T-helper 22 cell (primary cell): ENCODE results near the gene SIGMAR1.

Source experiments
- DNase-seq: peaks from one replicate; pipeline ENCODE4 v3.0.0-alpha.2; 2020; ENCODE audit warnings: low read depth

Gene SIGMAR1

GRCh38 chr9:34630402-34631154, 7.0 kb downstream of the SIGMAR1 start:
- no peak for DNase-seq

- DNase-seq: no peak
Measured at GRCh38 chr9:34629491-34629808, 8.1 kb downstream of the SIGMAR1 start.

GRCh38 chr9:34628656-34629490, 8.7 kb downstream of the SIGMAR1 start, which contains the start of gene ARID3C:
TSS of gene ARID3C (minus strand) at chr9:34629066. CDS start at chr9:34628014, 1,052 bp downstream.
- DNase-seq: peak; percentile 22

GRCh38 chr9:34627716-34628655, 9.6 kb downstream of the SIGMAR1 start:
- no peak for DNase-seq

- no peak for DNase-seq
Measured at GRCh38 chr9:34625186-34625486, 12.5 kb downstream of the SIGMAR1 start.

- no peak for DNase-seq
Measured at GRCh38 chr9:34624475-34625185, 13.0 kb downstream of the SIGMAR1 start.

- DNase-seq: no peak
Measured at GRCh38 chr9:34623374-34624235, 14.0 kb downstream of the SIGMAR1 start.

- peak; percentile 86 for DNase-seq
Measured at GRCh38 chr9:34620061-34620994, 17.3 kb downstream of the SIGMAR1 start, which contains the start of gene DCTN3. TSS of gene DCTN3 (minus strand) at chr9:34620495. CDS start at chr9:34620464, 31 bp downstream.

- DNase-seq: no peak
Measured at GRCh38 chr9:34615132-34615531, 22.5 kb downstream of the SIGMAR1 start.

GRCh38 chr9:34612788-34613390, 24.7 kb downstream of the SIGMAR1 start:
- DNase-seq: peak; percentile 41

- peak; percentile 70 for DNase-seq
Measured at GRCh38 chr9:34611811-34612787, 25.5 kb downstream of the SIGMAR1 start, which contains the start of gene RPP25L. TSS of gene RPP25L (minus strand) at chr9:34612097. CDS start at chr9:34611296, 801 bp downstream.

- no peak for DNase-seq
Measured at GRCh38 chr9:34611251-34611810, 26.3 kb downstream of the SIGMAR1 start.

GRCh38 chr9:34610434-34611206, 27.0 kb downstream of the SIGMAR1 start:
- DNase-seq: no peak

GRCh38 chr9:34607331-34607730, 30.3 kb downstream of the SIGMAR1 start:
- DNase-seq: no peak

- no peak for DNase-seq
Measured at GRCh38 chr9:34606905-34607304, 30.7 kb downstream of the SIGMAR1 start.

- DNase-seq: no peak
Measured at GRCh38 chr9:34606190-34606589, 31.4 kb downstream of the SIGMAR1 start.
